ENCODE results near the gene TANGO2. TPM values are rescaled to one million over a fixed set of nuclear protein-coding genes. Genes with fewer than 3 reads are reported as not detected.

The TANGO2 gene
- total RNA-seq, 1 experiment from 2014 or later, result 13.9 TPM

- intact Hi-C loops (cut with micrococcal nuclease), result loop anchor here (10.0 kb wide), 1 partner anchor 136 kb away; the partner anchor contains the start of genes RANBP1 and TRMT2A
- DNase-seq (ENCODE audit: unreplicated experiment), result no peak
- H3K27ac Mint-ChIP-seq (ENCODE audit: low read depth, unreplicated experiment), result no peak overlapping the region
- H3K9me3 Mint-ChIP-seq (ENCODE audit: unreplicated experiment), result no peaks in the 10 kb centered on the region
- ChIA-PET POLR2A (interaction anchor here (0.6 kb wide), 1 partner anchor 60 kb away, joined by 3 read pairs; no protein-coding TSS in a partner anchor), CTCF (interaction anchor here (0.9 to 1.2 kb wide), 2 partner anchors 34 to 247 kb away, joined by 3 read pairs; no protein-coding TSS in a partner anchor)
- H3K4me1 Mint-ChIP-seq (ENCODE audit: insufficient read depth, unreplicated experiment), result peaks cover 7% of the 10 kb centered on the region
- BruUV-seq (replicated peaks), result no TSS peak
- peaks cover 3% of the 10 kb centered on the region for H3K36me3 Mint-ChIP-seq (ENCODE audit: insufficient read depth, unreplicated experiment)
- no peak overlapping the region for H3K4me3 Mint-ChIP-seq (ENCODE audit: unreplicated experiment)
- no peaks in the 10 kb centered on the region for H3K27me3 Mint-ChIP-seq (ENCODE audit: insufficient read depth, unreplicated experiment)
- TF ChIP-seq, protein P1, sequence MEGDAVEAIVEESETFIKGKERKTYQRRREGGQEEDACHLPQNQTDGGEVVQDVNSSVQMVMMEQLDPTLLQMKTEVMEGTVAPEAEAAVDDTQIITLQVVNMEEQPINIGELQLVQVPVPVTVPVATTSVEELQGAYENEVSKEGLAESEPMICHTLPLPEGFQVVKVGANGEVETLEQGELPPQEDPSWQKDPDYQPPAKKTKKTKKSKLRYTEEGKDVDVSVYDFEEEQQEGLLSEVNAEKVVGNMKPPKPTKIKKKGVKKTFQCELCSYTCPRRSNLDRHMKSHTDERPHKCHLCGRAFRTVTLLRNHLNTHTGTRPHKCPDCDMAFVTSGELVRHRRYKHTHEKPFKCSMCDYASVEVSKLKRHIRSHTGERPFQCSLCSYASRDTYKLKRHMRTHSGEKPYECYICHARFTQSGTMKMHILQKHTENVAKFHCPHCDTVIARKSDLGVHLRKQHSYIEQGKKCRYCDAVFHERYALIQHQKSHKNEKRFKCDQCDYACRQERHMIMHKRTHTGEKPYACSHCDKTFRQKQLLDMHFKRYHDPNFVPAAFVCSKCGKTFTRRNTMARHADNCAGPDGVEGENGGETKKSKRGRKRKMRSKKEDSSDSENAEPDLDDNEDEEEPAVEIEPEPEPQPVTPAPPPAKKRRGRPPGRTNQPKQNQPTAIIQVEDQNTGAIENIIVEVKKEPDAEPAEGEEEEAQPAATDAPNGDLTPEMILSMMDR (IDR thresholded peaks at IDR 0.05; ENCODE audit: unreplicated experiment), result no peak
Observed at GRCh38 chr22:19978748-19979147, 42.2 kb upstream of the TANGO2 start.

GRCh38 chr22:19979712-19980493 is 41.0 kb upstream of the TANGO2 start:
- DNase-seq (ENCODE audit: unreplicated experiment), result no peak
- CTCF ChIA-PET, result no interaction called here
- no TSS peak for BruUV-seq (replicated peaks)
- no peak overlapping the region for H3K4me3 Mint-ChIP-seq (ENCODE audit: unreplicated experiment)
- no peak overlapping the region for H3K27ac Mint-ChIP-seq (ENCODE audit: low read depth, unreplicated experiment)
- H3K27me3 Mint-ChIP-seq (ENCODE audit: insufficient read depth, unreplicated experiment), result no peaks in the 10 kb centered on the region
- H3K36me3 Mint-ChIP-seq (ENCODE audit: insufficient read depth, unreplicated experiment), result no peaks in the 10 kb centered on the region
- peaks cover 13% of the 10 kb centered on the region for H3K4me1 Mint-ChIP-seq (ENCODE audit: insufficient read depth, unreplicated experiment)
- POLR2A ChIA-PET, result interaction anchor here (0.7 kb wide), 1 partner anchor 37 kb away, joined by 4 read pairs; no protein-coding TSS in a partner anchor
- TF ChIP-seq, protein P1 (IDR thresholded peaks at IDR 0.05; ENCODE audit: unreplicated experiment), result no peak
- intact Hi-C loops (cut with micrococcal nuclease), result loop anchor here (10.0 kb wide), 1 partner anchor 135 kb away; the partner anchor contains the start of genes RANBP1 and TRMT2A
- no peaks in the 10 kb centered on the region for H3K9me3 Mint-ChIP-seq (ENCODE audit: unreplicated experiment)

- TF ChIP-seq, protein P1 (IDR thresholded peaks at IDR 0.05; ENCODE audit: unreplicated experiment), result no peak
- no TSS peak for BruUV-seq (replicated peaks)
- intact Hi-C loops (cut with micrococcal nuclease), result no loop called here
- H3K9me3 Mint-ChIP-seq (ENCODE audit: unreplicated experiment), result no peaks in the 10 kb centered on the region
- ChIA-PET POLR2A (no interaction called here), CTCF (interaction anchor here (0.6 kb wide), 1 partner anchor 14 kb away, joined by 3 read pairs; no protein-coding TSS in a partner anchor)
- H3K27me3 Mint-ChIP-seq (ENCODE audit: insufficient read depth, unreplicated experiment), result no peaks in the 10 kb centered on the region
- H3K4me1 Mint-ChIP-seq (ENCODE audit: insufficient read depth, unreplicated experiment), result peaks cover 10% of the 10 kb centered on the region
- H3K36me3 Mint-ChIP-seq (ENCODE audit: insufficient read depth, unreplicated experiment), result no peaks in the 10 kb centered on the region
- H3K27ac Mint-ChIP-seq (ENCODE audit: low read depth, unreplicated experiment), result no peak overlapping the region
- no peak overlapping the region for H3K4me3 Mint-ChIP-seq (ENCODE audit: unreplicated experiment)
- DNase-seq (ENCODE audit: unreplicated experiment), result no peak
Observed at GRCh38 chr22:19980766-19981165, 40.1 kb upstream of the TANGO2 start.

- intact Hi-C loops (cut with micrococcal nuclease), result no loop called here
- no peak overlapping the region for H3K27ac Mint-ChIP-seq (ENCODE audit: low read depth, unreplicated experiment)
- no peaks in the 10 kb centered on the region for H3K36me3 Mint-ChIP-seq (ENCODE audit: insufficient read depth, unreplicated experiment)
- DNase-seq (ENCODE audit: unreplicated experiment), result no peak
- BruUV-seq (replicated peaks), result no TSS peak
- H3K27me3 Mint-ChIP-seq (ENCODE audit: insufficient read depth, unreplicated experiment), result no peaks in the 10 kb centered on the region
- peaks cover 10% of the 10 kb centered on the region for H3K4me1 Mint-ChIP-seq (ENCODE audit: insufficient read depth, unreplicated experiment)
- ChIA-PET CTCF (interaction anchor here (0.6 kb wide), 1 partner anchor 15 kb away, joined by 3 read pairs; no protein-coding TSS in a partner anchor), POLR2A (interaction anchor here (0.7 kb wide), 1 partner anchor 212 kb away, joined by 3 read pairs; no protein-coding TSS in a partner anchor)
- H3K4me3 Mint-ChIP-seq (ENCODE audit: unreplicated experiment), result no peak overlapping the region
- no peaks in the 10 kb centered on the region for H3K9me3 Mint-ChIP-seq (ENCODE audit: unreplicated experiment)
- TF ChIP-seq, protein P1 (IDR thresholded peaks at IDR 0.05; ENCODE audit: unreplicated experiment), result no peak
Observed at GRCh38 chr22:19981171-19981960, 39.5 kb upstream of the TANGO2 start.
